ENCODE measurements around the gene CDK5. TPM values are rescaled to one million over a fixed set of nuclear protein-coding genes. Genes with fewer than 3 reads are reported as not detected.

CDK5 gene
- total and polyA plus RNA-seq, 10 of the 15 experiments (the other 5 are each of a cell fraction or from before 2014, with no cell fraction given) = 1.5 to 33.4 (median 21.6) TPM

DNA sequence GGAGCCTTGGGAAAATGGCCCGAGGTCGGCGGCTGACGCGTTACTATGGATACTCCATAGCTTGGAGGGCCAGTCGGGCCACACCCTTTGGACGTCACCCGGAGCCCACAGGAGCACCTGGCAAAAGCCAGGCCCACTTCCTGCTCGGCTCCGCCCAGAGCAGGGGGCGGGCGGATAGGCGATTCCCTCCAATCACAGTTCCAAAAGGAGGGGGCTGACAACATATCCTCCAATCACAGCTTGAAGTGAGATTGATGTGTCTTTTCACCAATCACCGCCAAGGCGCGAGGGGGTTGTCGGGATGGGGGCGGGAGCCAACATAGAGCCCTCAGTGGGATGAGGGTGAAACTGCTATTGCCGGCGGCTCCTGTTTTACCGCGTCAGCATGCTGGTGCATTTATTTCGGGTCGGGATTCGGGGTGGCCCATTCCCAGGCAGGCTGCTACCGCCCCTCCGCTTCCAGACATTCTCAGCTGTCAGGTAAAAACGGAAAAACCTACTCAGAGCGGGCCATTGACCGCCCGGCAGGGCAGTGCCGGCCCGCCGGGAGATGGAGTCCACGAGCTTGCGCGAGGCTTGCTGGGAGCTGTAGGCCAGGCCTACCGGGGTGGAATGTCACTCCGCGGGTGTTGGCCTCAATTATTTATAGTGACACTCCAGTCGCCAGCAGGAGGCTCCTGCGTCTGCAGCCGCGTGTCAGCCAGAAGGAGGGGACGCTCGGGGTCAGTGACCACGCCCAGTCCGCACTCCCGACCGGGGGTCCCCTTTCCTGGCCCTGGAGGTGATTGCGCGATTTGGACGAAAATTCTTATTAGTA lies 29.4 kb downstream of the CDK5 start, which contains the start of gene ABCB8:
Gene ABCB8 (plus strand): TSS at position 320 of the 817 bp plus-strand sequence. CDS start 66 bp downstream, at position 386.
- H3K9ac ChIP-seq (ENCODE audit: control insufficient read depth, insufficient read depth, low read length) = peak within 1 kb of the TSS; percentile 42
- H3K79me2 ChIP-seq (ENCODE audit: control insufficient read depth, insufficient read depth, low read length) = no peaks in the 10 kb centered on the region; the same call in 1 of the 2 replicates
- H4K20me1 ChIP-seq (ENCODE audit: control insufficient read depth, insufficient read depth) = no peaks in the 10 kb centered on the region
- FAIRE-seq = peak; percentile 99
- SMC1A ChIA-PET (ENCODE audit: uncharacterized antibody, unreplicated experiment) = interaction anchor here (0.7 to 2.3 kb wide), 8 partner anchors 10 to 748 kb away, joined by 3 to 16 read pairs (median 4); partner anchors contain the start of genes ABCF2 and AGAP3
- peak within 1 kb of the TSS; percentile 90 for H2AFZ ChIP-seq (ENCODE audit: control insufficient read depth, low read depth, low read length)
- H3K4me3 ChIP-seq = peak within 1 kb of the TSS; percentile 81
- CTCF ChIA-PET = interaction anchor here (0.7 to 6.0 kb wide), 15 partner anchors 10 to 250 kb away, joined by 3 to 35 read pairs (median 4); partner anchors contain the start of genes ABCF2 and CDK5
- H3K9me3 ChIP-seq (replicated peaks; ENCODE audit: control insufficient read depth, insufficient read depth, low read length) = no peaks in the 10 kb centered on the region
- ATAC-seq = peak; percentile 96
- intact Hi-C loops (cut with micrococcal nuclease; ENCODE audit: unreplicated experiment) = loop anchor here (1.0 to 2.0 kb wide), 3 partner anchors 30 to 82 kb away; partner anchors contain the start of gene TMUB1
- under 1% methylated on average over 53 of the region's 53 CpGs for WGBS (ENCODE audit: insufficient coverage, insufficient replicate concordance, low lambda C conversion rate, missing lambda C conversion rate)
- H3K27me3 ChIP-seq (replicated peaks in 1 of 2; ENCODE audit: control insufficient read depth in 2 of 2, insufficient read depth in 2 of 2, low read length in 1 of 2) = no peaks in the 10 kb centered on the region; a peak in 1 of 4 replicates
- RAD21 ChIA-PET (ENCODE audit: unreplicated experiment) = interaction anchor here (0.7 to 1.5 kb wide), 9 partner anchors 18 to 199 kb away, joined by 3 to 10 read pairs (median 3); partner anchors contain the start of gene FASTK
- H3K27ac ChIP-seq (ENCODE audit: control insufficient read depth, insufficient read depth) = peak within 1 kb of the TSS; percentile 47
- H3K4me1 ChIP-seq (ENCODE audit: control insufficient read depth, insufficient read depth, low read length) = peaks cover 4% of the 10 kb centered on the region
- DNase-seq (ENCODE audit: low read depth, low spot score) = peak; percentile 98
- in situ Hi-C loops (cut with MboI) = no loop called here
- TSS peak; percentile 92 for BruUV-seq (replicated peaks)
- POLR2A ChIA-PET = interaction anchor here (0.5 to 2.4 kb wide), 6 partner anchors 30 to 1845 kb away, joined by 3 to 14 read pairs (median 3); partner anchors contain the start of genes FASTK and TMUB1
- peak within 1 kb of the TSS; percentile 70 for H3K4me2 ChIP-seq (ENCODE audit: control insufficient read depth, insufficient read depth)
- H3K36me3 ChIP-seq (ENCODE audit: control insufficient read depth in 2 of 2, insufficient read depth in 2 of 2, low read length in 1 of 2) = peaks cover 0 to 3% of the 10 kb centered on the region in 2 experiments; a peak in 1 of 4 replicates
- TF ChIP-seq, protein P1, sequence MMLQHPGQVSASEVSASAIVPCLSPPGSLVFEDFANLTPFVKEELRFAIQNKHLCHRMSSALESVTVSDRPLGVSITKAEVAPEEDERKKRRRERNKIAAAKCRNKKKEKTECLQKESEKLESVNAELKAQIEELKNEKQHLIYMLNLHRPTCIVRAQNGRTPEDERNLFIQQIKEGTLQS (IDR thresholded peaks at IDR 0.05; ENCODE audit: borderline replicate concordance, extremely low read depth, low read depth, low read length) = no peak
- TF ChIP-seq, protein P2, sequence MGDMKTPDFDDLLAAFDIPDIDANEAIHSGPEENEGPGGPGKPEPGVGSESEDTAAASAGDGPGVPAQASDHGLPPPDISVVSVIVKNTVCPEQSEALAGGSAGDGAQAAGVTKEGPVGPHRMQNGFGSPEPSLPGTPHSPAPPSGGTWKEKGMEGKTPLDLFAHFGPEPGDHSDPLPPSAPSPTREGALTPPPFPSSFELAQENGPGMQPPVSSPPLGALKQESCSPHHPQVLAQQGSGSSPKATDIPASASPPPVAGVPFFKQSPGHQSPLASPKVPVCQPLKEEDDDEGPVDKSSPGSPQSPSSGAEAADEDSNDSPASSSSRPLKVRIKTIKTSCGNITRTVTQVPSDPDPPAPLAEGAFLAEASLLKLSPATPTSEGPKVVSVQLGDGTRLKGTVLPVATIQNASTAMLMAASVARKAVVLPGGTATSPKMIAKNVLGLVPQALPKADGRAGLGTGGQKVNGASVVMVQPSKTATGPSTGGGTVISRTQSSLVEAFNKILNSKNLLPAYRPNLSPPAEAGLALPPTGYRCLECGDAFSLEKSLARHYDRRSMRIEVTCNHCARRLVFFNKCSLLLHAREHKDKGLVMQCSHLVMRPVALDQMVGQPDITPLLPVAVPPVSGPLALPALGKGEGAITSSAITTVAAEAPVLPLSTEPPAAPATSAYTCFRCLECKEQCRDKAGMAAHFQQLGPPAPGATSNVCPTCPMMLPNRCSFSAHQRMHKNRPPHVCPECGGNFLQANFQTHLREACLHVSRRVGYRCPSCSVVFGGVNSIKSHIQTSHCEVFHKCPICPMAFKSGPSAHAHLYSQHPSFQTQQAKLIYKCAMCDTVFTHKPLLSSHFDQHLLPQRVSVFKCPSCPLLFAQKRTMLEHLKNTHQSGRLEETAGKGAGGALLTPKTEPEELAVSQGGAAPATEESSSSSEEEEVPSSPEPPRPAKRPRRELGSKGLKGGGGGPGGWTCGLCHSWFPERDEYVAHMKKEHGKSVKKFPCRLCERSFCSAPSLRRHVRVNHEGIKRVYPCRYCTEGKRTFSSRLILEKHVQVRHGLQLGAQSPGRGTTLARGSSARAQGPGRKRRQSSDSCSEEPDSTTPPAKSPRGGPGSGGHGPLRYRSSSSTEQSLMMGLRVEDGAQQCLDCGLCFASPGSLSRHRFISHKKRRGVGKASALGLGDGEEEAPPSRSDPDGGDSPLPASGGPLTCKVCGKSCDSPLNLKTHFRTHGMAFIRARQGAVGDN (IDR thresholded peaks at IDR 0.05) = 0 out of 2 replicates have a peak, but pooled peaks have one; percentile 52
- TF ChIP-seq CBFB (IDR thresholded peaks at IDR 0.05; ENCODE audit: low read depth) = no peak
- TF ChIP-seq NR2F1 (conservative IDR thresholded peaks at IDR 0.05) = peak; percentile 69; the same call in 1 of the 2 replicates
- TF ChIP-seq SIX5 (IDR thresholded peaks at IDR 0.05; ENCODE audit: low read depth, low read length, severe bottlenecking) = peak; percentile 79
- TF ChIP-seq TCF12 (IDR thresholded peaks at IDR 0.05; ENCODE audit: low read depth, low read length) = peak; percentile 82; the same call in 1 of the 2 replicates
- TF ChIP-seq, protein P3, sequence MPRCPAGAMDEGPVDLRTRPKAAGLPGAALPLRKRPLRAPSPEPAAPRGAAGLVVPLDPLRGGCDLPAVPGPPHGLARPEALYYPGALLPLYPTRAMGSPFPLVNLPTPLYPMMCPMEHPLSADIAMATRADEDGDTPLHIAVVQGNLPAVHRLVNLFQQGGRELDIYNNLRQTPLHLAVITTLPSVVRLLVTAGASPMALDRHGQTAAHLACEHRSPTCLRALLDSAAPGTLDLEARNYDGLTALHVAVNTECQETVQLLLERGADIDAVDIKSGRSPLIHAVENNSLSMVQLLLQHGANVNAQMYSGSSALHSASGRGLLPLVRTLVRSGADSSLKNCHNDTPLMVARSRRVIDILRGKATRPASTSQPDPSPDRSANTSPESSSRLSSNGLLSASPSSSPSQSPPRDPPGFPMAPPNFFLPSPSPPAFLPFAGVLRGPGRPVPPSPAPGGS (IDR thresholded peaks at IDR 0.05; ENCODE audit: borderline replicate concordance, insufficient read depth, low read depth, low read length, poor library complexity, severe bottlenecking) = no peak
- TF ChIP-seq BCL11A (IDR thresholded peaks at IDR 0.05; ENCODE audit: low read depth, low read length) = 0 out of 2 replicates have a peak, but pooled peaks have one; percentile 7
- peak; percentile 86 for TF ChIP-seq NFYA (IDR thresholded peaks at IDR 0.05; ENCODE audit: borderline replicate concordance, low read depth, low read length)
- peak; percentile 60 for TF ChIP-seq CREM (IDR thresholded peaks at IDR 0.05; ENCODE audit: low read depth)
- no peak; the same call in 1 of the 2 replicates for TF ChIP-seq RFX5 (IDR thresholded peaks at IDR 0.05; ENCODE audit: low read depth, low read length)
- TF ChIP-seq NFXL1 (IDR thresholded peaks at IDR 0.05; ENCODE audit: borderline replicate concordance) = no peak
- TF ChIP-seq ASH2L (IDR thresholded peaks at IDR 0.05; ENCODE audit: borderline replicate concordance, low read depth) = no peak
- TF ChIP-seq TARDBP (IDR thresholded peaks at IDR 0.05; ENCODE audit: borderline replicate concordance) = peak; percentile 81; the same call in 1 of the 2 replicates
- no peak for TF ChIP-seq TCF7 (IDR thresholded peaks at IDR 0.05; ENCODE audit: borderline replicate concordance)
- TF ChIP-seq POLR2AphosphoS2 (IDR thresholded peaks at IDR 0.05; ENCODE audit: low read depth, low read length) = 0 out of 2 replicates have a peak, but pooled peaks have one; percentile 24
- TF ChIP-seq ZSCAN29 (IDR thresholded peaks at IDR 0.05) = no peak
